Adrenal gland (tissue), 5 donors: ENCODE results near the gene CDCA8.

ENCODE experiments used
- POLR2A ChIP-seq, 2 donors: fragments of 450-650 bp; IDR thresholded peaks; one replicate each; pipeline ENCODE4 v1.6.1; 2017; ENCODE audit warnings: antibody characterized with exemption in 2 of 2, mild to moderate bottlenecking in 2 of 2, moderate library complexity in 1 of 2
- TF ChIP-seq, protein P1 (sequence below), 6 experiments: fragments of 450-650 bp in 4 of 6; fragments of 200-600 bp in 2 of 6; sonication (generic) in 1 of 6; IDR thresholded peaks; 1 replicate in 5 of 6; 2 replicates in 1 of 6; pipeline versions ENCODE4 v1.5.1 to v1.8.0; 2016 to 2021; ENCODE audit warnings: antibody characterized with exemption in 6 of 6, mild to moderate bottlenecking in 2 of 6, moderate library complexity in 1 of 6
- donor health status: DM: no; HTN: no; CAD: no.

DNA sequence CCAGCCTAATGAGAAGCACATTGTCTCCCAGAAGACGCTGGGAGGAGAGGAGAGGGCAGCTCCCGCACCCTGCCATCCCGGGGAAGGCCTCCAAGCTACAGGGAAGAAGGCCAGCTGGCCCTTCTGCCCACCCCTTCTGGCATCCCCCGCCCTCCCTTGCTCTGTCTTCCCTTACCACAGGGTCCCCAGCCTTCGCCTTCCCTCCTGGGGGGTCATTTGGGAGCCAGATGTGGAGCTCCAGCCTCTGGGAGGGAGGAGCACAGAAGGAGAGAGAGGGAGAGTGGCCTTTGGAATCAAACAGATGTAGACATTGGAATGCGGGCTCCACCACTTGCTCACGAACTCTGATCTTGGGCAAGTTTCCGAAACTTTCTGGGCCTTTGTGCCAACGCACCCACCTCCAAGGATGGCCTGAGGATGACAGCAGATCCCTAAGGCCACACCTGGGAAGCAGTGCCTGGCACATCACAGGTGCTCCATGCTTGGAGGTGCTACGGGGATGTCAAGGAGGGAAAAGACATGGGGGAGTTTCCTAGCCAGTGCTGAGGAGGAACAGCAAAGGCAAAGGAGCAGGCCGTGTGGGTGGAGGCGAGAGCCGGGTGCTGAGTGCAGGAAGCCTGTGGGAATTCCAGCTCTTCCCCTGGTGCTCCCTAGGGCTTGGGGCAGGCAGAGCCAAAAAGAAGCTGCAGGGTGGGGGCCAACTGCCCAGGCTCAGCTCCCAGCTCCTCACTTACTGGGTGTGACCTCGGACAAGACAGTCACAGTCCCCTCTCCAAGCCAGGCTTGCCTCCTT is 34.5 kb upstream of the CDCA8 start:
- TF ChIP-seq, protein P1, sequence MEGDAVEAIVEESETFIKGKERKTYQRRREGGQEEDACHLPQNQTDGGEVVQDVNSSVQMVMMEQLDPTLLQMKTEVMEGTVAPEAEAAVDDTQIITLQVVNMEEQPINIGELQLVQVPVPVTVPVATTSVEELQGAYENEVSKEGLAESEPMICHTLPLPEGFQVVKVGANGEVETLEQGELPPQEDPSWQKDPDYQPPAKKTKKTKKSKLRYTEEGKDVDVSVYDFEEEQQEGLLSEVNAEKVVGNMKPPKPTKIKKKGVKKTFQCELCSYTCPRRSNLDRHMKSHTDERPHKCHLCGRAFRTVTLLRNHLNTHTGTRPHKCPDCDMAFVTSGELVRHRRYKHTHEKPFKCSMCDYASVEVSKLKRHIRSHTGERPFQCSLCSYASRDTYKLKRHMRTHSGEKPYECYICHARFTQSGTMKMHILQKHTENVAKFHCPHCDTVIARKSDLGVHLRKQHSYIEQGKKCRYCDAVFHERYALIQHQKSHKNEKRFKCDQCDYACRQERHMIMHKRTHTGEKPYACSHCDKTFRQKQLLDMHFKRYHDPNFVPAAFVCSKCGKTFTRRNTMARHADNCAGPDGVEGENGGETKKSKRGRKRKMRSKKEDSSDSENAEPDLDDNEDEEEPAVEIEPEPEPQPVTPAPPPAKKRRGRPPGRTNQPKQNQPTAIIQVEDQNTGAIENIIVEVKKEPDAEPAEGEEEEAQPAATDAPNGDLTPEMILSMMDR (IDR thresholded peaks at IDR 0.05) = no peak
- TF ChIP-seq POLR2A (IDR thresholded peaks at IDR 0.05) = no peak
